Measurements from ENCODE around the gene TRPC4AP.

TRPC4AP gene

GRCh38 chr20:34965051-34965450 is 127.6 kb downstream of the TRPC4AP start:
- H3K36me3 ChIP-seq (ENCODE audit: control insufficient read depth, insufficient read depth, low read length) = no peaks in the 10 kb centered on the region
- TF ChIP-seq, protein P1, sequence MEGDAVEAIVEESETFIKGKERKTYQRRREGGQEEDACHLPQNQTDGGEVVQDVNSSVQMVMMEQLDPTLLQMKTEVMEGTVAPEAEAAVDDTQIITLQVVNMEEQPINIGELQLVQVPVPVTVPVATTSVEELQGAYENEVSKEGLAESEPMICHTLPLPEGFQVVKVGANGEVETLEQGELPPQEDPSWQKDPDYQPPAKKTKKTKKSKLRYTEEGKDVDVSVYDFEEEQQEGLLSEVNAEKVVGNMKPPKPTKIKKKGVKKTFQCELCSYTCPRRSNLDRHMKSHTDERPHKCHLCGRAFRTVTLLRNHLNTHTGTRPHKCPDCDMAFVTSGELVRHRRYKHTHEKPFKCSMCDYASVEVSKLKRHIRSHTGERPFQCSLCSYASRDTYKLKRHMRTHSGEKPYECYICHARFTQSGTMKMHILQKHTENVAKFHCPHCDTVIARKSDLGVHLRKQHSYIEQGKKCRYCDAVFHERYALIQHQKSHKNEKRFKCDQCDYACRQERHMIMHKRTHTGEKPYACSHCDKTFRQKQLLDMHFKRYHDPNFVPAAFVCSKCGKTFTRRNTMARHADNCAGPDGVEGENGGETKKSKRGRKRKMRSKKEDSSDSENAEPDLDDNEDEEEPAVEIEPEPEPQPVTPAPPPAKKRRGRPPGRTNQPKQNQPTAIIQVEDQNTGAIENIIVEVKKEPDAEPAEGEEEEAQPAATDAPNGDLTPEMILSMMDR (IDR thresholded peaks at IDR 0.05; ENCODE audit: insufficient read depth, low read length, poor library complexity, severe bottlenecking) = no peak
- no peak for DNase-seq (ENCODE audit: extremely low read depth, insufficient read length)
- no peaks in the 10 kb centered on the region for H3K27me3 ChIP-seq (replicated peaks; ENCODE audit: control insufficient read depth, insufficient read depth, low read length)
- no peak overlapping the region for H3K4me3 ChIP-seq (replicated peaks; ENCODE audit: low read depth, low read length)

- H3K4me3 ChIP-seq (replicated peaks; ENCODE audit: low read depth, low read length) = no peak overlapping the region
- no peaks in the 10 kb centered on the region for H3K27me3 ChIP-seq (replicated peaks; ENCODE audit: control insufficient read depth, insufficient read depth, low read length)
- H3K36me3 ChIP-seq (ENCODE audit: control insufficient read depth, insufficient read depth, low read length) = no peaks in the 10 kb centered on the region
- DNase-seq (ENCODE audit: extremely low read depth, insufficient read length) = no peak
- TF ChIP-seq, protein P1 (IDR thresholded peaks at IDR 0.05; ENCODE audit: insufficient read depth, low read length, poor library complexity, severe bottlenecking) = no peak
These were observed 128.1 kb downstream of the TRPC4AP start for GRCh38 chr20:34964486-34964885.

DNA sequence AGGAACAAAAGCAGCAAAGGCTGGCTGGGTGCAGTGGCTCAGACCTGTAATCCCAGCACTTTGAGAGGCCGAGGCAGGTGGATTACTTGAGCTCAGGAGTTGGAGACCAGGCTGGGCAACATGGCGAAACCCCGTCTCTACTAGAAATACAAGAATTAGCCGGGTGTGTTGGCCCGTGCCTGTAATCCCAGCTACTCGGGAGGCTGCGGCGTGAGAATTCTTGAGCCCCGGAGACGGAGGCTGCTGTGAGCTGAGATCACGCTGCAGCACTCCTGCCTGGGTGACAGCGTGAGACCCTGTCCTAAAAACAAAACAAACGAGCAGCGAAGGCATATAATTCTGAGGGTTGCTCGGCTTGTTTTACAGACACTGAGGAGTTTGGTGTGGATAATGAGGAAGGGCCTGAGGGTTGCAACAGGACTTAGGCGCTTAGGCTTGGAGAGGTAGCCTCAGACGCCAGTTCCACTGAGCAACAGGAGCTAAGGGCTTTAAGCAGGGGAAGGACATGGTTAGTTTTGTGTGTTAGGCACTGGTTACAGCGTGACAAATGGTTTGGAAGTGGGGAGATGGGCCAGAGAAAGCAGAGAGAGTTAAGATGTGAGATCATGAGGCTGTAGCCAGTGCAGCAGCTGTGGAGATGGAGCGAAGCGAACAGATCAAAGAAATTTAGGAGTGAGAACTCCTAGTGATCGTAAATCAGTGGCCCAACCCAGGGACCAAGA is 135.7 kb downstream of the TRPC4AP start:
- no peak for DNase-seq (ENCODE audit: extremely low read depth, insufficient read length)
- no peaks in the 10 kb centered on the region for H3K36me3 ChIP-seq (ENCODE audit: control insufficient read depth, insufficient read depth, low read length)
- H3K4me3 ChIP-seq (replicated peaks; ENCODE audit: low read depth, low read length) = no peak overlapping the region
- H3K27me3 ChIP-seq (replicated peaks; ENCODE audit: control insufficient read depth, insufficient read depth, low read length) = no peaks in the 10 kb centered on the region
- TF ChIP-seq, protein P1 (IDR thresholded peaks at IDR 0.05; ENCODE audit: insufficient read depth, low read length, poor library complexity, severe bottlenecking) = no peak

DNA sequence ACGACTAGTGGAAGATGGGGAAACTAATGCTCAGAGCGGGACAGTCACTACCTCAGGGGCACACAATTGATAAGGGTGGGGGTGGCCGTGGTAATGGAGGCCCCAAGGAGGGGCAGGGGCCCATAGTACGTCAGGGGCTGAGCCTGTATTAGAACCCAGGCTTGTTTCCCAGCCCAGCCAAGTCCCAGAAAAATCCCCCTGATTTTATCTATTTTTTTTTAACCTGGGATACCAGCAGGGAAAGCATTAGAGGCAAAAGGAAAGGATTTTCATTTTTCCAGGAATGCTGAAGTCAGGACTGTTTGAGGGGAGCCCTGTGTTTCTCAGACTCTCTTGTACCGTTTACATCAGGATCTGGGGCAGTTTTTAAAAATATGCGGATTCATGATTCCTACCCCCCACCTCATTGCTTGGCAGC is 136.6 kb downstream of the TRPC4AP start:
- Histone ChIP-seq H3K27me3 (replicated peaks; ENCODE audit: control insufficient read depth, insufficient read depth, low read length) (no peaks in the 10 kb centered on the region), H3K36me3 (ENCODE audit: control insufficient read depth, insufficient read depth, low read length) (no peaks in the 10 kb centered on the region), H3K4me3 (replicated peaks; ENCODE audit: low read depth, low read length) (peak overlapping the region; percentile 90)
- DNase-seq (ENCODE audit: extremely low read depth, insufficient read length) = no peak
- TF ChIP-seq, protein P1 (IDR thresholded peaks at IDR 0.05; ENCODE audit: insufficient read depth, low read length, poor library complexity, severe bottlenecking) = no peak

GRCh38 chr20:34955231-34956040 is 137.2 kb downstream of the TRPC4AP start, which contains the start of the genes GSS and MYH7B:
GSS (minus strand) TSS chr20:34955806; CDS start chr20:34951852, 3,954 bp downstream.
MYH7B (plus strand) TSS chr20:34955868; CDS start chr20:34978006, 22,138 bp downstream.
- TF ChIP-seq, protein P1 (IDR thresholded peaks at IDR 0.05; ENCODE audit: insufficient read depth, low read length, poor library complexity, severe bottlenecking) = peak; percentile 48

More at GRCh38 chr20:34955231-34956040, 137.2 kb downstream of the TRPC4AP start, which contains the start of the genes GSS and MYH7B:
- Histone ChIP-seq H3K36me3 (ENCODE audit: control insufficient read depth, insufficient read depth, low read length) (no peaks in the 10 kb centered on the region), H3K27me3 (replicated peaks; ENCODE audit: control insufficient read depth, insufficient read depth, low read length) (no peaks in the 10 kb centered on the region), H3K4me3 (replicated peaks; ENCODE audit: low read depth, low read length) (peak within 1 kb of the TSS; percentile 90)
- DNase-seq (ENCODE audit: extremely low read depth, insufficient read length) = peak; percentile 97
